Measurements from ENCODE around the gene TMEM260.

The TMEM260 gene

GRCh38 chr14:56579345-56580220 is at the start of gene TMEM260:
TSS of gene TMEM260 (plus strand) at chr14:56579798. CDS start at chr14:56579915, 117 bp downstream.
- peak; percentile 72 to 94 (median 84) for DNase-seq

GRCh38 chr14:56532546-56532945 is 47.1 kb upstream of the TMEM260 start:
- DNase-seq, result no peak

GRCh38 chr14:56534656-56535055 is 44.9 kb upstream of the TMEM260 start:
- DNase-seq, result no peak

GRCh38 chr14:56539862-56540261 is 39.7 kb upstream of the TMEM260 start:
- DNase-seq, result no peak

- DNase-seq, result no peak
Measured at GRCh38 chr14:56543436-56543835, 36.2 kb upstream of the TMEM260 start.

GRCh38 chr14:56549721-56550120 is 29.9 kb upstream of the TMEM260 start:
- no peak for DNase-seq

- no peak for DNase-seq
Measured at GRCh38 chr14:56552615-56553014, 27.0 kb upstream of the TMEM260 start.

- no peak for DNase-seq
Measured at GRCh38 chr14:56554301-56554700, 25.3 kb upstream of the TMEM260 start.

- DNase-seq, result no peak
Measured at GRCh38 chr14:56555921-56556570, 23.6 kb upstream of the TMEM260 start.

GRCh38 chr14:56559182-56559581 is 20.4 kb upstream of the TMEM260 start:
- DNase-seq, result no peak

GRCh38 chr14:56561606-56562005 is 18.0 kb upstream of the TMEM260 start:
- DNase-seq, result no peak

- DNase-seq, result no peak
Measured at GRCh38 chr14:56562883-56563282, 16.7 kb upstream of the TMEM260 start.

GRCh38 chr14:56569174-56569573 is 10.4 kb upstream of the TMEM260 start:
- no peak for DNase-seq

GRCh38 chr14:56570295-56570694 is 9.3 kb upstream of the TMEM260 start:
- DNase-seq, result no peak

- DNase-seq, result no peak
Measured at GRCh38 chr14:56580221-56580711, 668 bp downstream of the TMEM260 start.

GRCh38 chr14:56581041-56581727 is 1.6 kb downstream of the TMEM260 start:
- DNase-seq, result no peak

- no peak for DNase-seq
Measured at GRCh38 chr14:56585461-56586084, 6.0 kb downstream of the TMEM260 start.

- no peak for DNase-seq
Measured at GRCh38 chr14:56587701-56588100, 8.1 kb downstream of the TMEM260 start.

GRCh38 chr14:56590535-56590960 is 10.9 kb downstream of the TMEM260 start:
- no peak for DNase-seq

GRCh38 chr14:56592746-56593544 is 13.3 kb downstream of the TMEM260 start:
- DNase-seq, result no peak

GRCh38 chr14:56594428-56594827 is 14.8 kb downstream of the TMEM260 start:
- DNase-seq, result no peak

GRCh38 chr14:56598519-56598918 is 18.9 kb downstream of the TMEM260 start:
- DNase-seq, result no peak
